Measurements from ENCODE around the gene PHLDA1. TPM values are rescaled to one million over a fixed set of nuclear protein-coding genes. Genes with fewer than 3 reads are reported as not detected.

PHLDA1 gene
- total and polyA plus RNA-seq, 2 of the 4 experiments (the other 2 are of a cell fraction): 27.8 to 32.4 TPM

- Histone ChIP-seq H3K79me1 (ENCODE audit: low read depth in 1 of 2, low read length in 2 of 2) (peaks cover 20 to 52% of the 10 kb centered on the region in 2 experiments; a peak in 3 of 4 replicates), H2AK9ac (replicated peaks; ENCODE audit: low read depth, low read length, poor library complexity) (no peak overlapping the region), H2BK20ac (ENCODE audit: low read depth, low read length) (no peak overlapping the region), H2BK120ac (ENCODE audit: low read depth, low read length) (no peak overlapping the region), H3K27ac (ENCODE audit: insufficient read depth, low read length) (no peak overlapping the region), H3K18ac (ENCODE audit: low read depth, low read length) (no peak overlapping the region), H2AFZ (replicated peaks; ENCODE audit: low read length, poor library complexity) (no peak overlapping the region), H3K4me1 (ENCODE audit: control insufficient read depth, insufficient read depth, low read length) (peaks cover 6% of the 10 kb centered on the region), H4K91ac (ENCODE audit: insufficient read depth, low read depth, low read length) (no peak overlapping the region), H4K20me1 (ENCODE audit: insufficient read depth, low read length) (peaks cover 6% of the 10 kb centered on the region), H3K23ac (ENCODE audit: low read depth, low read length) (peak overlapping the region; percentile 15; the same call in 1 of the 2 replicates), H3K4me3 (ENCODE audit: insufficient read depth, low read depth, low read length) (no peak overlapping the region), H3K4ac (ENCODE audit: low read depth, low read length) (no peak overlapping the region), H2BK5ac (ENCODE audit: low read depth, low read length, poor library complexity, severe bottlenecking) (no peak overlapping the region), H3K27me3 (ENCODE audit: control insufficient read depth, insufficient read depth, low read length) (no peaks in the 10 kb centered on the region), H3K56ac (ENCODE audit: extremely low read depth, insufficient read depth, low read length) (no peak overlapping the region), H3K14ac (replicated peaks; ENCODE audit: low read depth, low read length) (no peak overlapping the region), H4K8ac (ENCODE audit: low read depth in 2 of 2, low read length in 2 of 2) (no peak overlapping the region), H3K36me3 (ENCODE audit: control insufficient read depth, insufficient read depth, low read length) (peaks cover 52% of the 10 kb centered on the region), H2BK15ac (ENCODE audit: low read depth, low read length) (no peak overlapping the region), H3K9ac (ENCODE audit: low read depth, low read length) (no peak overlapping the region), H3K4me2 (ENCODE audit: low read depth, low read length) (no peak overlapping the region), H3K9me3 (ENCODE audit: control insufficient read depth, insufficient read depth, low read length) (no peaks in the 10 kb centered on the region), H3K9me1 (ENCODE audit: insufficient read depth, low read length) (peaks cover 3% of the 10 kb centered on the region; the same call in 1 of the 2 replicates), H2AK5ac (ENCODE audit: low read depth, low read length) (no peak overlapping the region), H4K5ac (ENCODE audit: low read depth, low read length) (no peak overlapping the region)
- in situ Hi-C loops (cut with MboI; ENCODE audit: low sequenced_read_pairs) (loop anchor here (25.0 kb wide), 1 partner anchor 407 kb away; no protein-coding TSS in a partner anchor), intact Hi-C loops (cut with micrococcal nuclease) (loop anchor here (5.0 kb wide), 1 partner anchor 292 kb away; the partner anchor contains the start of gene BBS10), dilution Hi-C loops (cut with HindIII; ENCODE audit: low sequenced_read_pairs, unreplicated experiment) (no loop called here)
- no peak for ATAC-seq (ENCODE audit: low read depth)
- no peak for TF ChIP-seq RFX5 (IDR thresholded peaks at IDR 0.05; ENCODE audit: low read depth, low read length)
- no peak for TF ChIP-seq CHD1 (IDR thresholded peaks at IDR 0.05; ENCODE audit: low read depth, low read length)
- TF ChIP-seq MAFK (IDR thresholded peaks at IDR 0.05; ENCODE audit: low read depth, low read length): no peak
- TF ChIP-seq CTCF (conservative IDR thresholded peaks at IDR 0.05; ENCODE audit: low read depth, low read length): 0 out of 2 replicates have a peak, but pooled peaks have one; percentile 7
- ChIA-PET POLR2A (ENCODE audit: unreplicated experiment) (no interaction called here), CTCF (no interaction called here)
- no CpG with 5 or more reads among the region's 2 CpGs for WGBS, 2 experiments (ENCODE audit: extremely low coverage in 2 of 2, insufficient read length in 1 of 2)
- no TSS peak for BruUV-seq (replicated peaks)
- no peak for DNase-seq
Measured at GRCh38 chr12:76055393-76055792, 23.8 kb upstream of the PHLDA1 start.
